Left ventricle myocardium inferior (tissue), 1 donor: ENCODE results near the gene TAF1. TPM values are rescaled to one million over a fixed set of nuclear protein-coding genes. Genes with fewer than 3 reads are reported as not detected.
"Not testable (repeated sequence)": the region's sequence is repeated elsewhere in the genome, so short reads cannot be mapped to it uniquely, and the experiment has no call there.

Experiments used
- DNase-seq: peaks from one replicate; pipeline ENCODE4 v3.0.0-alpha.2; 2020
- H3K27ac ChIP-seq: fragments of 200-600 bp; replicated peaks from 2 replicates; pipeline ENCODE4 v1.8.0; 2021
- H3K27me3 ChIP-seq: fragments of 200-600 bp; 2 replicates; pipeline ENCODE4 v1.8.0; 2021; ENCODE audit warnings: low read depth
- H3K36me3 ChIP-seq: fragments of 200-600 bp; 2 replicates; pipeline ENCODE4 v1.8.0; 2021
- H3K4me1 ChIP-seq: fragments of 200-600 bp; 2 replicates; pipeline ENCODE4 v1.8.0; 2021
- H3K4me3 ChIP-seq: fragments of 200-600 bp; 2 replicates; pipeline ENCODE4 v1.8.0; 2021; ENCODE audit warnings: mild to moderate bottlenecking, moderate library complexity
- H3K9me3 ChIP-seq: fragments of 200-600 bp; replicated peaks from 2 replicates; pipeline ENCODE4 v1.8.0; 2021
- intact Hi-C: fragments of 100-400 bp; cut with micrococcal nuclease; formaldehyde crosslinking; loops from one replicate; pipeline ENCODE4 v1.11.0; 2022
- total RNA-seq: library from RNA; stranded (reverse); fragmentation: NEBNext Ultra II Directional; extraction: Animal tissue kit (Norgen Biotek cat#: 25700); gene quantifications from one replicate; pipeline ENCODE4 v1.2.1, GENCODE V29; 2021
- TF ChIP-seq, protein P1 (sequence below): fragments of 200-600 bp; IDR thresholded peaks from 2 replicates; pipeline ENCODE4 v1.8.0; 2021; ENCODE audit warnings: antibody characterized with exemption, mild to moderate bottlenecking, borderline replicate concordance
- donor health status: DM: no; HTN: yes; CAD: no; lungs with severe emphysema.

The TAF1 gene
- total RNA-seq, 1 donor from 2014 or later: 15.9 TPM

DNA sequence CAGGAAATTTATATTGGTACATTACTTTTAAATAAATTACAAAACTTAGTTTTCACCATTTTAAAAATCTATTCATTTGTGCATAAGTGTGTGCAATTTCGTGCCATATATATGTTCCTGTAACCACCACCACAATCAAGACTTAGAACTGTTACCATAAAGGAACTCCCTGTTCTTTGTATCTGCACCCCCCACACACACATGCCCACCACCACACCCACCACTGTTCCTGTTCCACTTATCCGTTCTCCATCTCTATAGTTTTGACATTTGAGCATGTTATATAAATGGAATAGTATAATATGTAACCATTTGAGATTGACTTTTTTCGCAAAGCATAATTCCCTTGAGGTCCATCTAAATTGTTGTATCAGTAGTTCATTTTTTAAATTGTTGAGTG is 73.7 kb downstream of the TAF1 start:
- no peaks in the 10 kb centered on the region for H3K4me1 ChIP-seq
- H3K27ac ChIP-seq: no peak overlapping the region
- no peak overlapping the region for H3K4me3 ChIP-seq
- TF ChIP-seq, protein P1, sequence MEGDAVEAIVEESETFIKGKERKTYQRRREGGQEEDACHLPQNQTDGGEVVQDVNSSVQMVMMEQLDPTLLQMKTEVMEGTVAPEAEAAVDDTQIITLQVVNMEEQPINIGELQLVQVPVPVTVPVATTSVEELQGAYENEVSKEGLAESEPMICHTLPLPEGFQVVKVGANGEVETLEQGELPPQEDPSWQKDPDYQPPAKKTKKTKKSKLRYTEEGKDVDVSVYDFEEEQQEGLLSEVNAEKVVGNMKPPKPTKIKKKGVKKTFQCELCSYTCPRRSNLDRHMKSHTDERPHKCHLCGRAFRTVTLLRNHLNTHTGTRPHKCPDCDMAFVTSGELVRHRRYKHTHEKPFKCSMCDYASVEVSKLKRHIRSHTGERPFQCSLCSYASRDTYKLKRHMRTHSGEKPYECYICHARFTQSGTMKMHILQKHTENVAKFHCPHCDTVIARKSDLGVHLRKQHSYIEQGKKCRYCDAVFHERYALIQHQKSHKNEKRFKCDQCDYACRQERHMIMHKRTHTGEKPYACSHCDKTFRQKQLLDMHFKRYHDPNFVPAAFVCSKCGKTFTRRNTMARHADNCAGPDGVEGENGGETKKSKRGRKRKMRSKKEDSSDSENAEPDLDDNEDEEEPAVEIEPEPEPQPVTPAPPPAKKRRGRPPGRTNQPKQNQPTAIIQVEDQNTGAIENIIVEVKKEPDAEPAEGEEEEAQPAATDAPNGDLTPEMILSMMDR: no peak
- no peaks in the 10 kb centered on the region for H3K9me3 ChIP-seq
- peaks cover 20% of the 10 kb centered on the region for H3K36me3 ChIP-seq
- no peak for DNase-seq
- H3K27me3 ChIP-seq: no peaks in the 10 kb centered on the region
- intact Hi-C loops: no loop called here

DNA sequence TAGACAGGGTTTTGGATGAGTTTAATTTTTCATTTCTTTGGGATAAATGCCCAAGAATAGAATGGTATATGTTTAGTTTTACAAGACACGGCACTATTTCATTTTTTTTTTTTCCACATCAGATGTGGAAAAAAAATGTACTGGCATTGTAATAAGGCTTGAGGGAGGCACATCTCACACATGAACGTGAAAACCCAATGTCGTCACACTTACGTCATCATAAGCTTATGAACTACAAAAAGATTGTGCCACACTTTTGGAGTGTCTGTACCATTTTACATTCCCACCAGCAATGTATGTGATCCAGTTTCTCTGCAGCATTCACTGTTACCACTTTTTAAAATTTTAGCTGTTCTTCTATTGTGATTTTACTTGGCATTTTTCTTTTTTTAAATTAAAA is 74.2 kb downstream of the TAF1 start:
- peaks cover 25% of the 10 kb centered on the region for H3K36me3 ChIP-seq
- TF ChIP-seq, protein P1: no peak
- H3K9me3 ChIP-seq: no peaks in the 10 kb centered on the region
- no peaks in the 10 kb centered on the region for H3K4me1 ChIP-seq
- no peaks in the 10 kb centered on the region for H3K27me3 ChIP-seq
- no peak for DNase-seq
- intact Hi-C loops: no loop called here
- no peak overlapping the region for H3K4me3 ChIP-seq
- H3K27ac ChIP-seq: no peak overlapping the region

DNA sequence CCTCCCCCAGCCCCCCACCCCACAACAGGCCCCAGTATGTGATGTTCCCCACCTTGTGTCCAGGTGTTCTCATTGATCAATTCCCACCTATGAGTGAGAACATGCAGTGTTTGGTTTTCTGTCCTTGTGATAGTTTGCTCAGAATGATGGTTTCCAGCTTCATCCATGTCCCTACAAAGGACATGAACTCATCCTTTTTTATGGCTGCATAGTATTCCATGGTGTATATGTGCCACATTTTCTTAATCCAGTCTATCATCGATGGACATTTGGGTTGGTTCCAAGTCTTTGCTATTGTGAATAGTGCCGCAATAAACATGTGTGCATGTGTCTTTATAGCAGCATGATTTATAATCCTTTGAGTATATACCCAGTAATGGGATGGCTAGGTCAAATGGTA is 75.7 kb downstream of the TAF1 start:
- H3K36me3 ChIP-seq: peaks cover 31% of the 10 kb centered on the region
- H3K27ac ChIP-seq, H3K4me1 ChIP-seq, H3K4me3 ChIP-seq, intact Hi-C loops, H3K9me3 ChIP-seq, DNase-seq, H3K27me3 ChIP-seq: not testable (repeated sequence)

GRCh38 chrX:71450433-71451106 is 84.4 kb downstream of the TAF1 start:
- Histone ChIP-seq H3K27me3 (no peaks in the 10 kb centered on the region), H3K9me3 (no peaks in the 10 kb centered on the region), H3K27ac (no peak overlapping the region), H3K4me3 (no peak overlapping the region), H3K36me3 (peaks cover 17% of the 10 kb centered on the region), H3K4me1 (no peaks in the 10 kb centered on the region)
- TF ChIP-seq, protein P1: no peak
- no peak for DNase-seq
- intact Hi-C loops: no loop called here

- H3K36me3 ChIP-seq: peaks cover 21% of the 10 kb centered on the region
- intact Hi-C loops, H3K27me3 ChIP-seq, H3K4me3 ChIP-seq, DNase-seq, H3K9me3 ChIP-seq, H3K4me1 ChIP-seq, H3K27ac ChIP-seq: not testable (repeated sequence)
Observed at GRCh38 chrX:71451518-71451917, 85.4 kb downstream of the TAF1 start.

- no peak for DNase-seq
- H3K4me1 ChIP-seq: no peaks in the 10 kb centered on the region
- no peak overlapping the region for H3K4me3 ChIP-seq
- TF ChIP-seq, protein P1: no peak
- no peak overlapping the region for H3K27ac ChIP-seq
- no peaks in the 10 kb centered on the region for H3K27me3 ChIP-seq
- intact Hi-C loops: no loop called here
- no peaks in the 10 kb centered on the region for H3K9me3 ChIP-seq
- H3K36me3 ChIP-seq: peaks cover 34% of the 10 kb centered on the region
Observed at GRCh38 chrX:71453056-71453455, 86.9 kb downstream of the TAF1 start.
